SU-DHL-6 (cell line): ENCODE data around the gene NOL3.

Experiments
- H2AFZ ChIP-seq: fragments of 200-600 bp; sonication (generic); 2 replicates; pipeline ENCODE4 v1.6.1; 2014; ENCODE audit warnings: low read depth, mild to moderate bottlenecking, moderate library complexity, mixed read lengths, antibody characterized with exemption, low read length; ENCODE audit not compliant: severe bottlenecking
- H3F3A ChIP-seq: fragments of 200-600 bp; shearing (Covaris generic); 2 replicates; pipeline ENCODE4 v1.6.0; 2016; ENCODE audit warnings: antibody characterized with exemption, mild to moderate bottlenecking; ENCODE audit not compliant: insufficient read depth
- H3K27ac ChIP-seq: fragments of 200-600 bp; sonication (generic); 2 replicates; pipeline ENCODE4 v1.5.1; 2016; ENCODE audit warnings: low read depth, mild to moderate bottlenecking, low read length, moderate library complexity, mixed read lengths
- H3K27me3 ChIP-seq: fragments of 200-600 bp; sonication (generic), shearing (Covaris generic); 2 replicates; pipeline ENCODE4 v1.6.0; 2014; ENCODE audit warnings: mild to moderate bottlenecking, low read length
- H3K36me3 ChIP-seq: fragments of 200-600 bp; sonication (generic); 2 replicates; pipeline ENCODE4 v1.6.1; 2014; ENCODE audit warnings: mild to moderate bottlenecking, low read length, mixed read lengths
- H3K4me2 ChIP-seq: fragments of 300-600, 200-600 bp; shearing (Covaris generic), sonication (generic); 2 replicates; pipeline ENCODE4 v1.6.0; 2014; ENCODE audit warnings: low read length, low read depth, mild to moderate bottlenecking; ENCODE audit not compliant: poor library complexity, severe bottlenecking
- H3K4me3 ChIP-seq: fragments of 200-600 bp; sonication (generic); 2 replicates; pipeline ENCODE4 v1.5.1; 2014; ENCODE audit warnings: antibody characterized with exemption, low read length, mild to moderate bottlenecking, mixed read lengths; ENCODE audit not compliant: insufficient read depth, poor library complexity, severe bottlenecking
- H3K79me2 ChIP-seq: fragments of 200-600 bp; sonication (generic); 2 replicates; pipeline ENCODE4 v1.6.1; 2014; ENCODE audit warnings: mild to moderate bottlenecking, low read length, moderate library complexity; ENCODE audit not compliant: insufficient read depth
- H3K9ac ChIP-seq: fragments of 200-600 bp; sonication (generic); 2 replicates; pipeline ENCODE4 v1.7.0; 2014; ENCODE audit warnings: mild to moderate bottlenecking, low read length
- H3K9me2 ChIP-seq: fragments of 200-600 bp; sonication (generic); replicated peaks from 2 replicates; pipeline ENCODE4 v1.6.1; 2014; ENCODE audit warnings: low read length; ENCODE audit not compliant: insufficient read depth
- H3K9me3 ChIP-seq: fragments of 200-600 bp; sonication (generic); 2 replicates; pipeline ENCODE4 v1.6.1; 2014; ENCODE audit warnings: low read length, mixed read lengths; ENCODE audit not compliant: insufficient read depth
- H4K20me1 ChIP-seq: fragments of 200-600 bp; sonication (generic); 2 replicates; pipeline ENCODE4 v1.6.1; 2014; ENCODE audit warnings: low read depth, mild to moderate bottlenecking, antibody characterized with exemption, low read length, moderate library complexity, mixed read lengths
- CTCF ChIP-seq: fragments of 200-600 bp; sonication (generic); IDR thresholded peaks from one replicate; pipeline ENCODE4 v1.5.1; 2017; ENCODE audit warnings: antibody characterized with exemption, mild to moderate bottlenecking, low read length, moderate library complexity; ENCODE audit not compliant: insufficient read depth, poor library complexity, severe bottlenecking
- EZH2phosphoT487 ChIP-seq: fragments of 200-600 bp; sonication (generic), shearing (Covaris generic); conservative IDR thresholded peaks from 2 replicates; pipeline ENCODE4 v1.6.1; 2018; ENCODE audit warnings: mild to moderate bottlenecking, antibody characterized with exemption, low read length, moderate library complexity, mixed read lengths

The NOL3 gene

GRCh38 chr16:67188323-67188722 is 18.0 kb downstream of the NOL3 start:
- Histone ChIP-seq H3K27me3 (no peaks in the 10 kb centered on the region), H3K79me2 (peaks cover 13% of the 10 kb centered on the region), H2AFZ (no peak overlapping the region), H4K20me1 (no peaks in the 10 kb centered on the region), H3K9ac (no peak overlapping the region), H3K27ac (no peak overlapping the region), H3F3A (no peaks in the 10 kb centered on the region), H3K4me3 (no peak overlapping the region), H3K36me3 (no peaks in the 10 kb centered on the region), H3K9me3 (no peaks in the 10 kb centered on the region), H3K9me2 (no peaks in the 10 kb centered on the region), H3K4me2 (no peak overlapping the region)
- TF ChIP-seq EZH2phosphoT487 = no peak
- no peak for TF ChIP-seq CTCF

- Histone ChIP-seq H3K9ac (no peak overlapping the region), H3K27me3 (no peaks in the 10 kb centered on the region), H3K27ac (no peak overlapping the region), H3K79me2 (peaks cover 17% of the 10 kb centered on the region), H3K9me2 (no peaks in the 10 kb centered on the region), H2AFZ (no peak overlapping the region), H4K20me1 (no peaks in the 10 kb centered on the region), H3K4me2 (no peak overlapping the region), H3K36me3 (no peaks in the 10 kb centered on the region), H3F3A (no peaks in the 10 kb centered on the region), H3K4me3 (no peak overlapping the region), H3K9me3 (no peaks in the 10 kb centered on the region)
- TF ChIP-seq EZH2phosphoT487 (no peak), CTCF (no peak)
Measured at GRCh38 chr16:67188798-67189197, 18.5 kb downstream of the NOL3 start.

- Histone ChIP-seq H3K9me3 (no peaks in the 10 kb centered on the region), H3K9ac (no peak within 1 kb of the TSS), H3F3A (no peaks in the 10 kb centered on the region), H3K36me3 (no peaks in the 10 kb centered on the region), H3K4me2 (no peak within 1 kb of the TSS), H3K27me3 (no peaks in the 10 kb centered on the region), H2AFZ (no peak within 1 kb of the TSS), H3K27ac (no peak within 1 kb of the TSS), H4K20me1 (no peaks in the 10 kb centered on the region), H3K79me2 (peaks cover 24% of the 10 kb centered on the region), H3K9me2 (no peaks in the 10 kb centered on the region), H3K4me3 (no peak within 1 kb of the TSS)
- no peak for TF ChIP-seq CTCF
- no peak for TF ChIP-seq EZH2phosphoT487
Measured at GRCh38 chr16:67190041-67190440, 19.7 kb downstream of the NOL3 start, which contains the start of gene EXOC3L1. Gene EXOC3L1, minus strand, starts transcription at chr16:67190136. Its CDS starts 460 bp downstream, at chr16:67189676.
